A549 (cell line): Measurements from ENCODE around the gene GPRC5A. TPM values are rescaled to one million over a fixed set of nuclear protein-coding genes. Genes with fewer than 3 reads are reported as not detected.

ENCODE experiments used
- ATAC-seq, 2 experiments: fragments of 200-7000 bp in 1 of 2; fragments of >200 bp in 1 of 2; cut with Nextera tagmentation in 1 of 2; cut with Tn5 transposase in 1 of 2; 3 replicates each; pipeline versions ENCODE4 v1.8.0 to v1.9.1; 2018 to 2020; ENCODE audit warnings: mild to moderate bottlenecking in 1 of 2, moderate library complexity in 1 of 2
- CTCF ChIA-PET: fragments of 300-600 bp; sonication (Branson Sonifier 250); formaldehyde crosslinking; extraction: SDS; loops from one replicate; lab custom pipeline; 2021; ENCODE audit warnings: antibody characterized with exemption, inconsistent platforms; lab: Yijun Ruan, JAX
- POLR2A ChIA-PET: fragments of 350-600 bp; formaldehyde crosslinking; extraction: SDS; loops from one replicate; lab custom pipeline; 2021; ENCODE audit warnings: antibody characterized with exemption, inconsistent platforms; lab: Yijun Ruan, JAX
- DNase-seq, 2 experiments: peaks; one replicate each; pipeline versions ENCODE4 v3.0.0 to v3.0.0-alpha.2; 2011 to 2016; ENCODE audit warnings: low read depth in 1 of 2, low spot score in 1 of 2
- FAIRE-seq: peaks from 2 replicates; lab custom pipeline; 2011; peaks lifted over from hg19 to GRCh38; lab: Jason Lieb, UNC
- H3K27ac ChIP-seq, 2 experiments: fragments of >200 bp; sonication (Bioruptor Twin); formaldehyde crosslinking; 3 replicates each; pipeline ENCODE4 v1.5.1; 2016 to 2017
- H3K4me1 ChIP-seq: fragments of >200 bp; sonication (Bioruptor Twin); formaldehyde crosslinking; 3 replicates; pipeline ENCODE4 v1.6.1; 2016
- H3K4me2 ChIP-seq: fragments of >200 bp; sonication (Bioruptor Twin); formaldehyde crosslinking; 3 replicates; pipeline ENCODE4 v1.6.1; 2016
- H3K4me3 ChIP-seq: fragments of >200 bp; sonication (Bioruptor Twin); formaldehyde crosslinking; 3 replicates; pipeline ENCODE4 v1.5.1; 2016
- H3K9me3 ChIP-seq: fragments of >200 bp; sonication (Bioruptor Twin); formaldehyde crosslinking; 3 replicates; pipeline ENCODE4 v1.6.1; 2016
- ATOH8 ChIP-seq: fragments of 250-450 bp; sonication (Bioruptor Pico); IDR thresholded peaks from 2 replicates; pipeline ENCODE4 v1.5.0; 2020; ENCODE audit warnings: low read depth, mild to moderate bottlenecking, moderate library complexity
- E2F6 ChIP-seq: IDR thresholded peaks from 2 replicates; pipeline ENCODE4 v1.6.1; 2012; ENCODE audit warnings: low read depth, borderline replicate concordance
- ELK1 ChIP-seq: fragments of 150-350 bp; IDR thresholded peaks from 2 replicates; pipeline ENCODE4 v1.6.1; 2014; ENCODE audit warnings: low read depth, mild to moderate bottlenecking, low read length
- HES2 ChIP-seq: fragments of >200 bp; sonication (Bioruptor Twin); formaldehyde crosslinking; IDR thresholded peaks from 2 replicates; pipeline ENCODE4 v1.6.1; 2016
- HOXB13 ChIP-seq: fragments of 250-450 bp; sonication (Bioruptor Pico); IDR thresholded peaks from 2 replicates; pipeline ENCODE4 v1.5.0; 2020; ENCODE audit warnings: low read depth, mild to moderate bottlenecking, moderate library complexity
- HOXB5 ChIP-seq: fragments of 250-450 bp; sonication (Bioruptor Pico); IDR thresholded peaks from 2 replicates; pipeline ENCODE4 v1.5.0; 2020; ENCODE audit warnings: mild to moderate bottlenecking, moderate library complexity
- KDM1A ChIP-seq: fragments of 200-600 bp; sonication (generic); IDR thresholded peaks from 2 replicates; pipeline ENCODE4 v1.6.1; 2016; ENCODE audit warnings: low read depth, mild to moderate bottlenecking
- KDM5A ChIP-seq: fragments of 200-600 bp; sonication (generic); IDR thresholded peaks from 2 replicates; pipeline ENCODE4 v1.6.1; 2016; ENCODE audit warnings: antibody characterized with exemption, mild to moderate bottlenecking
- MAZ ChIP-seq: fragments of 150-350 bp; IDR thresholded peaks from 2 replicates; pipeline ENCODE4 v1.6.1; 2014; ENCODE audit warnings: antibody characterized with exemption, low read depth, low read length, borderline replicate concordance
- PHF8 ChIP-seq: fragments of 200-600 bp; sonication (generic); IDR thresholded peaks from 2 replicates; pipeline ENCODE4 v1.6.1; 2016; ENCODE audit warnings: low read depth, mild to moderate bottlenecking, antibody characterized with exemption, moderate library complexity, borderline replicate concordance
- POLR2A ChIP-seq: IDR thresholded peaks from 2 replicates; pipeline ENCODE4 v1.6.1; 2012; ENCODE audit warnings: mild to moderate bottlenecking, low read length
- POLR2AphosphoS2 ChIP-seq: conservative IDR thresholded peaks from 2 replicates; pipeline ENCODE4 v1.6.1; 2012; ENCODE audit warnings: low read length, improper control_type of control experiment, inconsistent platforms
- RARB ChIP-seq: fragments of 250-450 bp; sonication (Bioruptor Pico); IDR thresholded peaks from 2 replicates; pipeline ENCODE4 v1.8.0; 2021; ENCODE audit warnings: mild to moderate bottlenecking, moderate library complexity
- RCOR1 ChIP-seq: fragments of 150-350 bp; IDR thresholded peaks from 2 replicates; pipeline ENCODE4 v1.6.1; 2014; ENCODE audit warnings: antibody characterized with exemption, low read length, low read depth
- REST ChIP-seq: fragments of 200-600 bp; sonication (generic); IDR thresholded peaks from 2 replicates; pipeline ENCODE4 v1.6.1; 2016; ENCODE audit warnings: antibody characterized with exemption, mild to moderate bottlenecking, moderate library complexity
- RFX5 ChIP-seq: fragments of 450-650 bp; IDR thresholded peaks from 2 replicates; pipeline ENCODE4 v1.7.1; 2014; ENCODE audit warnings: antibody characterized with exemption, mild to moderate bottlenecking, moderate library complexity
- SREBF2 ChIP-seq: fragments of 450-650 bp; IDR thresholded peaks from 2 replicates; pipeline ENCODE4 v1.6.1; 2014; ENCODE audit warnings: mild to moderate bottlenecking, moderate library complexity
- TFCP2L1 ChIP-seq: fragments of 250-450 bp; sonication (Bioruptor Pico); IDR thresholded peaks from 2 replicates; pipeline ENCODE4 v1.5.0; 2021; ENCODE audit warnings: mild to moderate bottlenecking
- ZC3H11A ChIP-seq: fragments of 450-650 bp; IDR thresholded peaks from 2 replicates; pipeline ENCODE4 v1.6.1; 2014; ENCODE audit warnings: antibody characterized with exemption, mild to moderate bottlenecking
- ZFP36 ChIP-seq: fragments of 450-650 bp; IDR thresholded peaks from 2 replicates; pipeline ENCODE4 v1.6.1; 2014; ENCODE audit warnings: borderline replicate concordance; ENCODE audit not compliant: partially characterized antibody
- WGBS: methylation state at CpG from one replicate; pipeline ENCODE4 v1.1.6; 2017; ENCODE audit errors: missing lambda C conversion rate; 5-methylcytosine and 5-hydroxymethylcytosine counted together
- polyA plus RNA-seq, 4 experiments: library from polyadenylated mRNA; depleted of rRNA in 3 of 4; stranded (reverse); fragments of >200 nt; fragmentation: RNase III in 1 of 4; extraction: RNeasy Plus Mini Kit Qiagen cat#74134 plus additional on column Dnase treatment in 1 of 4; gene quantifications; 2 replicates in 3 of 4; 3 replicates in 1 of 4; pipeline ENCODE4 v1.2.3, GENCODE V29; 2011 to 2017

Gene GPRC5A
- polyA plus RNA-seq, 2 of the 4 experiments (the other 2 are of a cell fraction): 173 to 296 TPM

- TF ChIP-seq MAZ: no peak
- no peak for TF ChIP-seq ZC3H11A
- TF ChIP-seq RARB (CRISPR knock-in tag): no peak
- TF ChIP-seq SREBF2: no peak
Measured at GRCh38 chr12:12939888-12940287, 48.5 kb downstream of the GPRC5A start (continued).

GRCh38 chr12:12941450-12942350 is 50.3 kb downstream of the GPRC5A start:
- ATAC-seq: peak; percentile 51 to 71; a peak in 5 of 6 replicates
- no peaks in the 10 kb centered on the region for H3K9me3 ChIP-seq
- ChIA-PET CTCF (interaction anchor here (0.8 to 2.6 kb wide), 5 partner anchors 26 to 105 kb away, joined by 3 to 9 read pairs (median 4); no protein-coding TSS in a partner anchor), POLR2A (interaction anchor here (1.2 kb wide), 1 partner anchor 38 kb away, joined by 3 read pairs; no protein-coding TSS in a partner anchor)
- FAIRE-seq: no peak
- no peak for DNase-seq
- H3K4me1 ChIP-seq: peaks cover under 1% of the 10 kb centered on the region; the same call in 1 of the 3 replicates
- 86% methylated on average over 10 of the region's 10 CpGs for WGBS
- H3K4me2 ChIP-seq: no peak overlapping the region
- H3K4me3 ChIP-seq: no peak overlapping the region
- H3K27ac ChIP-seq: 0 out of 6 replicates have a peak overlapping the region, but pooled peaks of 1 of the 2 experiments have one; percentile 15
- TF ChIP-seq POLR2AphosphoS2 (no peak), ZFP36 (no peak), POLR2A (no peak), RCOR1 (no peak), ATOH8 (no peak), MAZ (no peak), RARB (CRISPR knock-in tag) (no peak), REST (no peak), RFX5 (no peak), TFCP2L1 (no peak), E2F6 (no peak), HOXB5 (CRISPR knock-in tag) (no peak), KDM5A (no peak), KDM1A (no peak), HOXB13 (CRISPR knock-in tag) (no peak), HES2 (no peak), ELK1 (no peak), PHF8 (no peak)
